Colonic mucosa (tissue), 4 donors: Measurements from ENCODE around the gene SHC3. TPM values are rescaled to one million over a fixed set of nuclear protein-coding genes. Genes with fewer than 3 reads are reported as not detected.

Experiments
- DNase-seq: peaks from one replicate; pipeline ENCODE4 v3.0.0-alpha.2; 2020
- H3K27ac ChIP-seq: fragments of 200-600 bp; one replicate; pipeline ENCODE4 v1.8.0; 2021
- H3K27me3 ChIP-seq: fragments of 200-600 bp; one replicate; pipeline ENCODE4 v1.8.0; 2021
- H3K36me3 ChIP-seq: fragments of 200-600 bp; one replicate; pipeline ENCODE4 v1.8.0; 2021
- H3K4me1 ChIP-seq: fragments of 200-600 bp; one replicate; pipeline ENCODE4 v1.8.0; 2021; ENCODE audit warnings: mild to moderate bottlenecking
- H3K4me3 ChIP-seq: fragments of 200-600 bp; one replicate; pipeline ENCODE4 v1.8.0; 2021
- H3K9ac ChIP-seq, 2 donors: one replicate each; pipeline ENCODE4 v1.7.0; 2013; ENCODE audit warnings: control low read depth in 2 of 2, low read depth in 2 of 2, low read length in 2 of 2
- H3K9me3 ChIP-seq: fragments of 200-600 bp; one replicate; pipeline ENCODE4 v1.8.0; 2021
- CTCF ChIP-seq: fragments of 200-600 bp; IDR thresholded peaks from one replicate; pipeline ENCODE4 v1.8.0; 2022; ENCODE audit warnings: antibody characterized with exemption, mild to moderate bottlenecking
- intact Hi-C: fragments of 100-400 bp; cut with DNase I; formaldehyde crosslinking; loops from one replicate; pipeline ENCODE4 v1.14.1; 2022
- total RNA-seq, 2 donors: library from RNA; stranded (reverse); fragmentation: NEBNext Ultra II Directional in 1 of 2; extraction: Animal tissue kit (Norgen Biotek cat#: 25700) in 1 of 2; gene quantifications; one replicate each; pipeline ENCODE4 v1.2.1, GENCODE V29; 2021
- donor health status: healthy.
- donor health status: DM: no; HTN: no; CAD: no.
- donor health status: DM: no; HTN: no; CAD: no.

The SHC3 gene
- total RNA-seq, 2 donors from 2014 or later = 0.32 to 0.58 TPM

DNA sequence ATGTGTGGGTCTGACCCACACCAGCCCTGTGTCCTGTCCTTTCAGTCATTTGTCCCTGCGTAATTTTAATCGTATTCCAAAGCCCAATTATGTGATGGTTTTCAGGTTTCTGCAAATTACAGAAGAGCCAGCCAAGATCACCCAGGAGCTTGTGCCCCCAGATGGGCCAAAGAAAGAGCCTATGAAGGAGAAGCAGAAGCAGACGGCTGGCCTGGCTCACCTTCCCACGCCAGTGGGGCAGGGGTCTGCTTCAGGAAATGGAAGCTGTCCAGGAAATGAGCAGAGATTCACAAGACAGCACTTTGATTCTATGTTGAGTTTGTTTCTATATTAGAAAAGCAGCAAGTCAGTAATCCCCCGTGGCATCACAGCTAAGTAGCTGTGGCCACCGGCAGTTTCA lies 175.6 kb downstream of the SHC3 start:
- no peak for TF ChIP-seq CTCF
- Histone ChIP-seq H3K9ac (no peak overlapping the region), H3K4me1 (no peaks in the 10 kb centered on the region), H3K9me3 (no peaks in the 10 kb centered on the region), H3K27ac (no peak overlapping the region), H3K27me3 (no peaks in the 10 kb centered on the region), H3K36me3 (no peaks in the 10 kb centered on the region), H3K4me3 (no peak overlapping the region)
- intact Hi-C loops = loop anchor here (5.0 kb wide), 1 partner anchor 1326 kb away; no protein-coding TSS in a partner anchor
- DNase-seq = no peak

DNA sequence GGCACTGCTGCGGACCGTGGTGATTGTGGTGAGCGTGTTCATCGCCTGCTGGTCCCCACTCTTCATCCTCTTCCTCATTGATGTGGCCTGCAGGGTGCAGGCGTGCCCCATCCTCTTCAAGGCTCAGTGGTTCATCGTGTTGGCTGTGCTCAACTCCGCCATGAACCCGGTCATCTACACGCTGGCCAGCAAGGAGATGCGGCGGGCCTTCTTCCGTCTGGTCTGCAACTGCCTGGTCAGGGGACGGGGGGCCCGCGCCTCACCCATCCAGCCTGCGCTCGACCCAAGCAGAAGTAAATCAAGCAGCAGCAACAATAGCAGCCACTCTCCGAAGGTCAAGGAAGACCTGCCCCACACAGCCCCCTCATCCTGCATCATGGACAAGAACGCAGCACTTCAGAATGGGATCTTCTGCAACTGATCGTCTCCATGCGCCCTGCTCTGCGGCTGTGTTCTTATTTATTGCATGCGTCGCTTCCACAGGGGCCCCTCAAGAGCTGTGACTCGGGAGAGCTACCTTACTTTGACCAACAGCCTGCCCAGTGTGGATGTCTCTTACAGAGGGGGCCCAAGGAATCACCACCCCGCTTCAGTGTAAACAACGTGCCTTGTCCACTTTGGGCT lies 176.6 kb downstream of the SHC3 start:
- intact Hi-C loops = loop anchor here (2.0 to 5.0 kb wide), 2 partner anchors 409 to 1325 kb away; no protein-coding TSS in a partner anchor
- H3K27ac ChIP-seq = no peak overlapping the region

GRCh38 chr9:89000973-89001916 lies 177.4 kb downstream of the SHC3 start:
- Histone ChIP-seq H3K4me1 (no peaks in the 10 kb centered on the region), H3K9ac (no peak overlapping the region), H3K36me3 (no peaks in the 10 kb centered on the region), H3K9me3 (no peaks in the 10 kb centered on the region), H3K4me3 (no peak overlapping the region), H3K27me3 (no peaks in the 10 kb centered on the region), H3K27ac (no peak overlapping the region)
- intact Hi-C loops = loop anchor here (2.0 to 5.0 kb wide), 2 partner anchors 408 to 1324 kb away; no protein-coding TSS in a partner anchor
- peak; percentile 89 for DNase-seq
- TF ChIP-seq CTCF = peak; percentile 76

More for the DNA sequence above, 176.6 kb downstream of the SHC3 start:
- no peak for TF ChIP-seq CTCF
- H3K9ac ChIP-seq = no peak overlapping the region
- H3K4me3 ChIP-seq = no peak overlapping the region
- H3K36me3 ChIP-seq = no peaks in the 10 kb centered on the region
- DNase-seq = no peak
- no peaks in the 10 kb centered on the region for H3K4me1 ChIP-seq
- H3K27me3 ChIP-seq = no peaks in the 10 kb centered on the region
- H3K9me3 ChIP-seq = no peaks in the 10 kb centered on the region

GRCh38 chr9:89000371-89000781 lies 178.2 kb downstream of the SHC3 start:
- no peak overlapping the region for H3K27ac ChIP-seq
- no peaks in the 10 kb centered on the region for H3K4me1 ChIP-seq
- no peak overlapping the region for H3K4me3 ChIP-seq
- TF ChIP-seq CTCF = no peak
- no peaks in the 10 kb centered on the region for H3K9me3 ChIP-seq
- intact Hi-C loops = loop anchor here (2.0 to 5.0 kb wide), 2 partner anchors 408 to 1323 kb away; no protein-coding TSS in a partner anchor
- H3K27me3 ChIP-seq = no peaks in the 10 kb centered on the region
- H3K9ac ChIP-seq = no peak overlapping the region
- H3K36me3 ChIP-seq = no peaks in the 10 kb centered on the region
- no peak for DNase-seq

GRCh38 chr9:88998911-88999310 lies 179.7 kb downstream of the SHC3 start:
- no peak overlapping the region for H3K27ac ChIP-seq
- no peaks in the 10 kb centered on the region for H3K27me3 ChIP-seq
- no peak for TF ChIP-seq CTCF
- no peak overlapping the region for H3K9ac ChIP-seq
- H3K9me3 ChIP-seq = no peaks in the 10 kb centered on the region
- no peaks in the 10 kb centered on the region for H3K36me3 ChIP-seq
- no peak overlapping the region for H3K4me3 ChIP-seq
- intact Hi-C loops = loop anchor here (10.0 kb wide), 1 partner anchor 254 kb away; no protein-coding TSS in a partner anchor
- H3K4me1 ChIP-seq = no peaks in the 10 kb centered on the region
- peak; percentile 43 for DNase-seq
